IMR-90 (cell line): Measurements from ENCODE around the gene ETV6. TPM values are rescaled to one million over a fixed set of nuclear protein-coding genes. Genes with fewer than 3 reads are reported as not detected.

Source experiments
- ATAC-seq: fragments of 200-7000 bp; cut with Tn5 transposase; 2 replicates; pipeline ENCODE4 v1.9.1; 2020; ENCODE audit warnings: low read depth, mild to moderate bottlenecking, moderate library complexity
- BruUV-seq: library from RNA; stranded (reverse); fragments of 400-500 nt; replicated peaks from 2 replicates; lab custom pipeline; 2021; lab: Mats Ljungman, UMichigan
- CTCF ChIA-PET: fragments of 300-600 bp; formaldehyde crosslinking; extraction: SDS; loops from one replicate; lab custom pipeline; 2021; ENCODE audit warnings: antibody characterized with exemption; lab: Yijun Ruan, JAX
- POLR2A ChIA-PET: fragments of 300-600 bp; sonication (Branson Sonifier 250); formaldehyde crosslinking; loops from one replicate; lab custom pipeline; 2022; ENCODE audit warnings: antibody characterized with exemption; ENCODE audit not compliant: unreplicated experiment; lab: Charles Lee
- DNase-seq: peaks from one replicate; pipeline ENCODE4 v3.0.0; 2013
- H2AFZ ChIP-seq: replicated peaks from 2 replicates; pipeline ENCODE3; 2013; ENCODE audit warnings: low read length, mild to moderate bottlenecking; ENCODE audit not compliant: poor library complexity
- H2AK5ac ChIP-seq: 2 replicates; pipeline ENCODE4 v1.6.1; 2013; ENCODE audit warnings: low read depth, low read length, inconsistent platforms
- H2AK9ac ChIP-seq: replicated peaks from 2 replicates; pipeline ENCODE3; 2013; ENCODE audit warnings: mild to moderate bottlenecking, low read depth, low read length, moderate library complexity; ENCODE audit not compliant: poor library complexity
- H2BK120ac ChIP-seq: 2 replicates; pipeline ENCODE4 v1.6.1; 2013; ENCODE audit warnings: low read depth, low read length, inconsistent platforms
- H2BK15ac ChIP-seq: 3 replicates; pipeline ENCODE4 v1.6.1; 2013; ENCODE audit warnings: low read depth, low read length, inconsistent platforms
- H2BK20ac ChIP-seq: 2 replicates; pipeline ENCODE4 v1.6.1; 2013; ENCODE audit warnings: low read depth, mild to moderate bottlenecking, inconsistent platforms, low read length, moderate library complexity
- H2BK5ac ChIP-seq: 2 replicates; pipeline ENCODE4 v1.6.1; 2013; ENCODE audit warnings: mild to moderate bottlenecking, low read depth, low read length, inconsistent platforms; ENCODE audit not compliant: poor library complexity, severe bottlenecking
- H3K14ac ChIP-seq: replicated peaks from 2 replicates; pipeline ENCODE4 v1.6.1; 2013; ENCODE audit warnings: low read depth, low read length, inconsistent platforms
- H3K18ac ChIP-seq: 2 replicates; pipeline ENCODE4 v1.6.1; 2013; ENCODE audit warnings: low read depth, low read length, control low read depth
- H3K23ac ChIP-seq: 2 replicates; pipeline ENCODE4 v1.6.1; 2013; ENCODE audit warnings: low read depth, low read length, inconsistent platforms
- H3K27ac ChIP-seq: 2 replicates; pipeline ENCODE4 v1.5.1; 2013; ENCODE audit warnings: mild to moderate bottlenecking, control low read depth, low read length; ENCODE audit not compliant: insufficient read depth
- H3K27me3 ChIP-seq: 2 replicates; pipeline ENCODE4 v1.6.1; 2013; ENCODE audit warnings: low read length; ENCODE audit not compliant: control insufficient read depth, insufficient read depth
- H3K36me3 ChIP-seq: 2 replicates; pipeline ENCODE4 v1.6.1; 2013; ENCODE audit warnings: low read length, mixed read lengths; ENCODE audit not compliant: control insufficient read depth, insufficient read depth
- H3K4ac ChIP-seq: 2 replicates; pipeline ENCODE4 v1.6.1; 2013; ENCODE audit warnings: low read depth, low read length, inconsistent platforms
- H3K4me1 ChIP-seq: 2 replicates; pipeline ENCODE4 v1.6.1; 2013; ENCODE audit warnings: low read length, mixed read lengths; ENCODE audit not compliant: control insufficient read depth, insufficient read depth
- H3K4me2 ChIP-seq: 2 replicates; pipeline ENCODE4 v1.6.1; 2013; ENCODE audit warnings: low read depth, mild to moderate bottlenecking, control low read depth, low read length, moderate library complexity
- H3K4me3 ChIP-seq: 2 replicates; pipeline ENCODE4 v1.5.1; 2013; ENCODE audit warnings: low read depth, mild to moderate bottlenecking, control low read depth, low read length, moderate library complexity; ENCODE audit not compliant: insufficient read depth
- H3K56ac ChIP-seq: 2 replicates; pipeline ENCODE4 v1.6.1; 2013; ENCODE audit warnings: low read length, inconsistent platforms; ENCODE audit not compliant: insufficient read depth; ENCODE audit errors: extremely low read depth
- H3K79me1 ChIP-seq, 2 experiments: 2 replicates each; pipeline ENCODE4 v1.6.1; 2013; ENCODE audit warnings: low read length in 2 of 2, inconsistent platforms in 1 of 2, low read depth in 1 of 2
- H3K9ac ChIP-seq: 2 replicates; pipeline ENCODE4 v1.6.1; 2013; ENCODE audit warnings: low read depth, low read length, control low read depth
- H3K9me1 ChIP-seq: 2 replicates; pipeline ENCODE4 v1.6.1; 2013; ENCODE audit warnings: low read length, inconsistent platforms; ENCODE audit not compliant: insufficient read depth
- H3K9me3 ChIP-seq: 2 replicates; pipeline ENCODE4 v1.6.1; 2013; ENCODE audit warnings: low read length; ENCODE audit not compliant: control insufficient read depth, insufficient read depth
- H4K20me1 ChIP-seq: 2 replicates; pipeline ENCODE4 v1.6.1; 2013; ENCODE audit warnings: low read length, inconsistent platforms; ENCODE audit not compliant: insufficient read depth
- H4K5ac ChIP-seq: 2 replicates; pipeline ENCODE4 v1.6.1; 2013; ENCODE audit warnings: mild to moderate bottlenecking, low read depth, low read length, control low read depth
- H4K8ac ChIP-seq, 2 experiments: 2 replicates each; pipeline ENCODE4 v1.6.1; 2013; ENCODE audit warnings: low read depth in 2 of 2, low read length in 2 of 2, control low read depth in 1 of 2, inconsistent platforms in 1 of 2
- H4K91ac ChIP-seq: 2 replicates; pipeline ENCODE4 v1.6.1; 2013; ENCODE audit warnings: low read depth, low read length, inconsistent platforms; ENCODE audit not compliant: insufficient read depth
- BHLHE40 ChIP-seq: fragments of 150-350 bp; IDR thresholded peaks from 2 replicates; pipeline ENCODE4 v1.6.1; 2016; ENCODE audit warnings: mild to moderate bottlenecking, low read depth, low read length
- CEBPB ChIP-seq: IDR thresholded peaks from 2 replicates; pipeline ENCODE4 v1.6.1; 2012; ENCODE audit warnings: low read depth, low read length, improper control_type of control experiment
- CHD1 ChIP-seq: IDR thresholded peaks from 2 replicates; pipeline ENCODE4 v1.6.1; 2012; ENCODE audit warnings: low read depth, low read length, improper control_type of control experiment
- FOS ChIP-seq: fragments of 150-350 bp; IDR thresholded peaks from 2 replicates; pipeline ENCODE4 v1.6.1; 2016; ENCODE audit warnings: low read depth, low read length
- MAFK ChIP-seq: IDR thresholded peaks from 2 replicates; pipeline ENCODE4 v1.6.1; 2012; ENCODE audit warnings: low read depth, low read length, improper control_type of control experiment
- MAZ ChIP-seq: IDR thresholded peaks from 2 replicates; pipeline ENCODE4 v1.6.1; 2012; ENCODE audit warnings: low read depth, mild to moderate bottlenecking, low read length, improper control_type of control experiment, moderate library complexity, borderline replicate concordance
- MXI1 ChIP-seq: IDR thresholded peaks from 2 replicates; pipeline ENCODE4 v1.6.1; 2012; ENCODE audit warnings: low read depth, mild to moderate bottlenecking, low read length, moderate library complexity, borderline replicate concordance
- NFE2L2 ChIP-seq: fragments of 150-350 bp; IDR thresholded peaks from 2 replicates; pipeline ENCODE4 v1.6.1; 2016; ENCODE audit warnings: low read depth, mild to moderate bottlenecking, low read length
- POLR2A ChIP-seq: IDR thresholded peaks from 2 replicates; pipeline ENCODE4 v1.6.1; 2012; ENCODE audit warnings: mild to moderate bottlenecking, low read depth, low read length
- RAD21 ChIP-seq: IDR thresholded peaks from 2 replicates; pipeline ENCODE4 v1.6.1; 2012; ENCODE audit warnings: low read length, improper control_type of control experiment
- RCOR1 ChIP-seq: IDR thresholded peaks from 2 replicates; pipeline ENCODE4 v1.6.1; 2012; ENCODE audit warnings: mild to moderate bottlenecking, low read length, improper control_type of control experiment; ENCODE audit not compliant: insufficient replicate concordance
- RFX5 ChIP-seq: IDR thresholded peaks from 2 replicates; pipeline ENCODE4 v1.8.0; 2012; ENCODE audit warnings: low read depth, mild to moderate bottlenecking, low read length, moderate library complexity
- SMC3 ChIP-seq: fragments of 150-350 bp; IDR thresholded peaks from 2 replicates; pipeline ENCODE4 v1.6.1; 2016; ENCODE audit warnings: low read depth, mild to moderate bottlenecking, antibody characterized with exemption, low read length, moderate library complexity
- WGBS, 2 experiments: methylation state at CpG; one replicate each; pipeline versions ENCODE4 v1.1.5 to v1.1.7; 2013; ENCODE audit warnings: missing lambda C conversion rate in 2 of 2; ENCODE audit not compliant: insufficient read length in 1 of 2; ENCODE audit errors: extremely low coverage in 2 of 2; 5-methylcytosine and 5-hydroxymethylcytosine counted together
- dilution Hi-C: fragments of 300-500 bp; cut with HindIII; formaldehyde crosslinking; loops from one replicate; pipeline ENCODE4 v1.14.3; 2018; ENCODE audit warnings: low sequenced_read_pairs; ENCODE audit not compliant: unreplicated experiment
- in situ Hi-C: fragments of 300-500 bp; cut with MboI; formaldehyde crosslinking; loops from 3 replicates; pipeline ENCODE4 v1.14.3; 2019; ENCODE audit warnings: low sequenced_read_pairs, inconsistent platforms, mixed read lengths
- intact Hi-C: fragments of 100-400 bp; cut with micrococcal nuclease; formaldehyde crosslinking; loops from 2 replicates; pipeline ENCODE4 v1.10.0; 2022
- polyA plus RNA-seq, 3 experiments: library from polyadenylated mRNA; depleted of rRNA; stranded (reverse); fragments of >200 nt; gene quantifications; 2 replicates each; pipeline ENCODE4 v1.2.3, GENCODE V29; 2012; ENCODE audit warnings: low replicate concordance in 1 of 3
- total RNA-seq: library from RNA; depleted of rRNA; stranded (reverse); fragments of >200 nt; gene quantifications from 2 replicates; pipeline ENCODE4 v1.2.3, GENCODE V29; 2012
- TF ChIP-seq, protein P1 (sequence below): fragments of 150-350 bp; IDR thresholded peaks from 2 replicates; pipeline ENCODE4 v1.6.1; 2017; ENCODE audit warnings: mild to moderate bottlenecking, antibody characterized with exemption, low read length, low read depth
- TF ChIP-seq, protein P2 (sequence below): conservative IDR thresholded peaks from 2 replicates; pipeline ENCODE4 v1.5.1; 2012; ENCODE audit warnings: mild to moderate bottlenecking, low read depth, low read length, improper control_type of control experiment
- TF ChIP-seq, protein P3 (sequence below): fragments of 150-350 bp; IDR thresholded peaks from 2 replicates; pipeline ENCODE4 v1.6.1; 2016; ENCODE audit warnings: low read depth, mild to moderate bottlenecking, low read length, moderate library complexity, borderline replicate concordance

Gene ETV6
- total and polyA plus RNA-seq, 2 of the 4 experiments (the other 2 are of a cell fraction) = 8.4 to 9.9 TPM

DNA sequence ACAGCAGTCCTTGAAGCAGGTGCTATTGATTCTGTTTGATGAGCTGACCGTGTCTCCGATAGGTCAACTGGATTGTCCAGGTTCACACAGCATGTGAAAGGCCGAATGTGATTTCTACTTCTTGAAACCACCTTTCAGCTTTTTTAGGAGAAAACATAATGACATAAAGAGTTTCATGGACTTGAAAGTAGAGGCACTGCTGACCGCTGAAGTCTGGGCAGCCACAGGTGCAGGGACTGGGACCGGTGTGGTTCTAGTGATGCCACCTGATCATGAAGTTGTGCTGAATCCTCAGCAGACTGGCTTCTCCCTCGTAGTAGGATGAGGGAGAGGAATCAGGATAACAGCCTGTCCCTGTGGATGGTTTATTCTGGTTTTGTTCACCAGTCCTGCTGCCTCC lies 108.1 kb downstream of the ETV6 start:
- H3K4me3 ChIP-seq = no peak overlapping the region
- no peaks in the 10 kb centered on the region for H4K20me1 ChIP-seq
- DNase-seq (no peak), ATAC-seq (no peak)
- peak overlapping the region; percentile 20; the same call in 1 of the 2 replicates for H2AK5ac ChIP-seq
- peak overlapping the region; percentile 91; the same call in 1 of the 2 replicates for H3K23ac ChIP-seq
- H3K4me2 ChIP-seq = no peak overlapping the region
- CTCF ChIA-PET = interaction anchor here (1.1 kb wide), 1 partner anchor 133 kb away, joined by 3 read pairs; no protein-coding TSS in a partner anchor
- no TSS peak for BruUV-seq
- H2AFZ ChIP-seq = no peak overlapping the region
- no peak overlapping the region for H3K9ac ChIP-seq
- no peak overlapping the region for H3K27ac ChIP-seq
- no peak overlapping the region for H3K14ac ChIP-seq
- no peak overlapping the region for H2BK20ac ChIP-seq
- H3K4me1 ChIP-seq = peaks cover 23% of the 10 kb centered on the region
- dilution Hi-C loops (no loop called here), in situ Hi-C loops (no loop called here), intact Hi-C loops (no loop called here)
- H4K91ac ChIP-seq = no peak overlapping the region
- peaks cover 19% of the 10 kb centered on the region for H3K9me1 ChIP-seq
- H3K79me1 ChIP-seq = peaks cover 47 to 77% of the 10 kb centered on the region in 2 experiments
- H4K5ac ChIP-seq = no peak overlapping the region
- peaks cover 16% of the 10 kb centered on the region for H3K36me3 ChIP-seq
- H3K56ac ChIP-seq = no peak overlapping the region
- H3K4ac ChIP-seq = peak overlapping the region; percentile 40
- H3K18ac ChIP-seq = no peak overlapping the region
- H3K9me3 ChIP-seq = no peaks in the 10 kb centered on the region
- H2BK120ac ChIP-seq = peak overlapping the region; percentile 21; the same call in 1 of the 2 replicates
- H3K27me3 ChIP-seq = no peaks in the 10 kb centered on the region
- POLR2A ChIA-PET = no interaction called here
- no peak overlapping the region for H2BK5ac ChIP-seq
- peak overlapping the region in 1 of 2 experiments; percentile 19; a peak in 1 of 4 replicates for H4K8ac ChIP-seq
- WGBS, 2 experiments = 93% methylated on average over 2 of the region's 6 CpGs; no CpG with 5 or more reads in 1 of the 2 experiments
- peak overlapping the region; percentile 67; the same call in 2 of the 3 replicates for H2BK15ac ChIP-seq
- TF ChIP-seq MXI1 (no peak), FOS (no peak), RFX5 (no peak), POLR2A (no peak), SMC3 (no peak), MAFK (no peak), RAD21 (no peak), CHD1 (no peak), NFE2L2 (no peak), MAZ (no peak), BHLHE40 (no peak), CEBPB (no peak), RCOR1 (no peak)
- TF ChIP-seq, protein P1, sequence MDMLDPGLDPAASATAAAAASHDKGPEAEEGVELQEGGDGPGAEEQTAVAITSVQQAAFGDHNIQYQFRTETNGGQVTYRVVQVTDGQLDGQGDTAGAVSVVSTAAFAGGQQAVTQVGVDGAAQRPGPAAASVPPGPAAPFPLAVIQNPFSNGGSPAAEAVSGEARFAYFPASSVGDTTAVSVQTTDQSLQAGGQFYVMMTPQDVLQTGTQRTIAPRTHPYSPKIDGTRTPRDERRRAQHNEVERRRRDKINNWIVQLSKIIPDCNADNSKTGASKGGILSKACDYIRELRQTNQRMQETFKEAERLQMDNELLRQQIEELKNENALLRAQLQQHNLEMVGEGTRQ = no peak
- TF ChIP-seq, protein P2, sequence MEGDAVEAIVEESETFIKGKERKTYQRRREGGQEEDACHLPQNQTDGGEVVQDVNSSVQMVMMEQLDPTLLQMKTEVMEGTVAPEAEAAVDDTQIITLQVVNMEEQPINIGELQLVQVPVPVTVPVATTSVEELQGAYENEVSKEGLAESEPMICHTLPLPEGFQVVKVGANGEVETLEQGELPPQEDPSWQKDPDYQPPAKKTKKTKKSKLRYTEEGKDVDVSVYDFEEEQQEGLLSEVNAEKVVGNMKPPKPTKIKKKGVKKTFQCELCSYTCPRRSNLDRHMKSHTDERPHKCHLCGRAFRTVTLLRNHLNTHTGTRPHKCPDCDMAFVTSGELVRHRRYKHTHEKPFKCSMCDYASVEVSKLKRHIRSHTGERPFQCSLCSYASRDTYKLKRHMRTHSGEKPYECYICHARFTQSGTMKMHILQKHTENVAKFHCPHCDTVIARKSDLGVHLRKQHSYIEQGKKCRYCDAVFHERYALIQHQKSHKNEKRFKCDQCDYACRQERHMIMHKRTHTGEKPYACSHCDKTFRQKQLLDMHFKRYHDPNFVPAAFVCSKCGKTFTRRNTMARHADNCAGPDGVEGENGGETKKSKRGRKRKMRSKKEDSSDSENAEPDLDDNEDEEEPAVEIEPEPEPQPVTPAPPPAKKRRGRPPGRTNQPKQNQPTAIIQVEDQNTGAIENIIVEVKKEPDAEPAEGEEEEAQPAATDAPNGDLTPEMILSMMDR = no peak
- TF ChIP-seq, protein P3, sequence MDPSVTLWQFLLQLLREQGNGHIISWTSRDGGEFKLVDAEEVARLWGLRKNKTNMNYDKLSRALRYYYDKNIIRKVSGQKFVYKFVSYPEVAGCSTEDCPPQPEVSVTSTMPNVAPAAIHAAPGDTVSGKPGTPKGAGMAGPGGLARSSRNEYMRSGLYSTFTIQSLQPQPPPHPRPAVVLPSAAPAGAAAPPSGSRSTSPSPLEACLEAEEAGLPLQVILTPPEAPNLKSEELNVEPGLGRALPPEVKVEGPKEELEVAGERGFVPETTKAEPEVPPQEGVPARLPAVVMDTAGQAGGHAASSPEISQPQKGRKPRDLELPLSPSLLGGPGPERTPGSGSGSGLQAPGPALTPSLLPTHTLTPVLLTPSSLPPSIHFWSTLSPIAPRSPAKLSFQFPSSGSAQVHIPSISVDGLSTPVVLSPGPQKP = no peak
- H2AK9ac ChIP-seq = no peak overlapping the region
